Measurements from ENCODE around the gene B4GALNT1. TPM values are rescaled to one million over a fixed set of nuclear protein-coding genes. Genes with fewer than 3 reads are reported as not detected.

The B4GALNT1 gene
- total RNA-seq, 2 experiments from 2014 or later: 1.4 to 1.8 TPM

Other genes starting within 250 kb of the B4GALNT1 start
- gene R3HDM2, start 202.2 kb downstream of the B4GALNT1 start, total RNA-seq: 10 to 100 TPM; 42.2 to 44.8 TPM
- gene INHBC, start 198.4 kb downstream of the B4GALNT1 start, total RNA-seq: not detected
- 1 to 10 TPM in 1 of 2 experiments, under 1 TPM in 1; 0.81 to 1.0 TPM for gene INHBE, start 177.9 kb downstream of the B4GALNT1 start, total RNA-seq
- not detected for gene GLI1, start 173.4 kb downstream of the B4GALNT1 start, total RNA-seq
- gene ARHGAP9, start 153.3 kb downstream of the B4GALNT1 start, total RNA-seq: 10 to 100 TPM; 95.9 to 97.9 TPM
- 100 to 1,000 TPM; 481 to 489 TPM for gene MARS1, start 145.1 kb downstream of the B4GALNT1 start, total RNA-seq
- 10 to 100 TPM; 44.6 to 45.6 TPM for gene DDIT3, start 112.7 kb downstream of the B4GALNT1 start, total RNA-seq
- gene MBD6, start 110.4 kb downstream of the B4GALNT1 start, total RNA-seq: 10 to 100 TPM; 43.5 to 45.5 TPM
- 10 to 100 TPM; 65.1 to 71.7 TPM for gene DCTN2, start 86.0 kb downstream of the B4GALNT1 start, total RNA-seq
- gene KIF5A, start 83.2 kb downstream of the B4GALNT1 start, total RNA-seq: under 1 TPM; 0.60 to 0.86 TPM
- 10 to 100 TPM; 11.8 to 12.7 TPM for gene PIP4K2C, start 42.0 kb downstream of the B4GALNT1 start, total RNA-seq
- gene DTX3, start 28.4 kb downstream of the B4GALNT1 start, total RNA-seq: 10 to 100 TPM; 15.8 to 16.2 TPM
- gene ARHGEF25, start 21.8 kb downstream of the B4GALNT1 start, total RNA-seq: 1 to 10 TPM; 1.4 to 1.5 TPM
- 10 to 100 TPM; 60.7 to 60.9 TPM for gene OS9, start 60.9 kb upstream of the B4GALNT1 start, total RNA-seq
- 10 to 100 TPM; 26.7 to 28.0 TPM for gene AGAP2, start 105.5 kb upstream of the B4GALNT1 start, total RNA-seq
- 1 to 10 TPM; 6.4 to 7.7 TPM for gene TSPAN31, start 111.8 kb upstream of the B4GALNT1 start, total RNA-seq
- 100 to 1,000 TPM; 194 to 202 TPM for gene CDK4, start 119.1 kb upstream of the B4GALNT1 start, total RNA-seq
- gene MARCHF9, start 121.9 kb upstream of the B4GALNT1 start, total RNA-seq: 10 to 100 TPM; 10.4 to 10.8 TPM
- 1 to 10 TPM; 5.4 to 6.1 TPM for gene CYP27B1, start 133.9 kb upstream of the B4GALNT1 start, total RNA-seq
- gene METTL1, start 138.9 kb upstream of the B4GALNT1 start, total RNA-seq: 10 to 100 TPM; 17.3 to 20.4 TPM
- 1 to 10 TPM; 3.6 to 4.6 TPM for gene EEF1AKMT3, start 139.4 kb upstream of the B4GALNT1 start, total RNA-seq
- gene TSFM, start 149.6 kb upstream of the B4GALNT1 start, total RNA-seq: 10 to 100 TPM; 32.8 to 34.3 TPM
- under 1 TPM; 0.22 to 0.38 TPM for gene AVIL, start 185.5 kb upstream of the B4GALNT1 start, total RNA-seq
- gene CTDSP2, start 213.5 kb upstream of the B4GALNT1 start, total RNA-seq: 10 to 100 TPM; 94.6 to 99.8 TPM

All from activated naive CD4-positive, alpha-beta T cell treated with anti-CD3 and anti-CD28 coated beads for 36 hours (primary cell).